Loucy (cell line): ENCODE measurements around the gene TTLL3.

ENCODE experiments used
- EZH2phosphoT487 ChIP-seq: fragments of 200-600 bp; IDR thresholded peaks from 2 replicates; pipeline ENCODE4 v1.6.1; 2018; ENCODE audit warnings: antibody characterized with exemption, mild to moderate bottlenecking, moderate library complexity, borderline replicate concordance
- TF ChIP-seq, protein P1 (sequence below): fragments of 200-600 bp; sonication (generic); conservative IDR thresholded peaks from 2 replicates; pipeline ENCODE4 v1.5.1; 2014; ENCODE audit warnings: mild to moderate bottlenecking, antibody characterized with exemption, low read length

DNA sequence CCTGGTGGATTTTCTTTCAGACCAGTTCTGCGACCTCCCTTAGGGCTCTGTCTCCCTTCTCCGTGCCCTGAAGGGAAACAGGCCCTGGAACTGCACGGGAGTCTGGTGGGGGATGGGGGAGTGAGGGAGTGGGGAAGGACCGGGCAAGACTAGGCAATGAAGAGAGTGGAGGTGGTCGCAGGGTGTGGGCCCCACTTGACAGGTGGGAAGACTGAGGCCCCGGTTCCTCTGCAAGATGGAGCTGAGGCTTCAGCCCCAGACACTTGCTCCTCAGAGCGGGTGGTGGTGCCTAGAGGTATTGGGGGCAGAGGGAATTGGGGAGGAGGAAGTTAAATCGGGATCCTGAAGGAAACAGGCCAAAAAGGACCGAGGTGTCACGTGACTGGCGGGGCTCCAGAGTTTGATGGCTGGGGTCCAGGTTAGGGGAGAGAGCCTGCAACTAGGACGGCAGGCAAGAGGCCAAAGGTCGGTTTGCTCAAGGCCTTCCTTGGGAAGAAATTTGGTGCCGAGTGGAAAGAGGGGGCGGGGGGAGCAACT is 39.7 kb upstream of the TTLL3 start:
- TF ChIP-seq, protein P1, sequence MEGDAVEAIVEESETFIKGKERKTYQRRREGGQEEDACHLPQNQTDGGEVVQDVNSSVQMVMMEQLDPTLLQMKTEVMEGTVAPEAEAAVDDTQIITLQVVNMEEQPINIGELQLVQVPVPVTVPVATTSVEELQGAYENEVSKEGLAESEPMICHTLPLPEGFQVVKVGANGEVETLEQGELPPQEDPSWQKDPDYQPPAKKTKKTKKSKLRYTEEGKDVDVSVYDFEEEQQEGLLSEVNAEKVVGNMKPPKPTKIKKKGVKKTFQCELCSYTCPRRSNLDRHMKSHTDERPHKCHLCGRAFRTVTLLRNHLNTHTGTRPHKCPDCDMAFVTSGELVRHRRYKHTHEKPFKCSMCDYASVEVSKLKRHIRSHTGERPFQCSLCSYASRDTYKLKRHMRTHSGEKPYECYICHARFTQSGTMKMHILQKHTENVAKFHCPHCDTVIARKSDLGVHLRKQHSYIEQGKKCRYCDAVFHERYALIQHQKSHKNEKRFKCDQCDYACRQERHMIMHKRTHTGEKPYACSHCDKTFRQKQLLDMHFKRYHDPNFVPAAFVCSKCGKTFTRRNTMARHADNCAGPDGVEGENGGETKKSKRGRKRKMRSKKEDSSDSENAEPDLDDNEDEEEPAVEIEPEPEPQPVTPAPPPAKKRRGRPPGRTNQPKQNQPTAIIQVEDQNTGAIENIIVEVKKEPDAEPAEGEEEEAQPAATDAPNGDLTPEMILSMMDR: no peak
- TF ChIP-seq EZH2phosphoT487: no peak
